Spleen (tissue), 7 donors: ENCODE measurements around the gene PARVA.

Source experiments
- CTCF ChIP-seq, 11 experiments: fragments of 200-600 bp in 7 of 11; fragments of 450-650 bp in 4 of 11; sonication (generic) in 4 of 11; IDR thresholded peaks in 8 of 11; conservative IDR thresholded peaks in 3 of 11; 1 replicate in 7 of 11; 2 replicates in 4 of 11; pipeline versions ENCODE4 v1.4.0 to v1.8.0; 2016 to 2021; ENCODE audit warnings: antibody characterized with exemption in 11 of 11, inconsistent platforms in 4 of 11, mild to moderate bottlenecking in 1 of 11
- POLR2A ChIP-seq, 3 donors: fragments of 450-650 bp; IDR thresholded peaks; one replicate each; pipeline ENCODE4 v1.5.1; 2017; ENCODE audit warnings: antibody characterized with exemption in 3 of 3, mild to moderate bottlenecking in 1 of 3
- POLR2AphosphoS5 ChIP-seq, 3 donors: sonication (generic); formaldehyde crosslinking; IDR thresholded peaks; one replicate each; pipeline ENCODE4 v1.5.1; 2017; ENCODE audit warnings: antibody characterized with exemption in 3 of 3
- donor health status: DM: no; HTN: no; CAD: no; lungs with moderate emphysema.
- donor health status: DM: no; HTN: no; CAD: no.
- donor health status: DM: no; HTN: no; CAD: no.

GRCh38 chr11:12421386-12421785 is 44.0 kb downstream of the PARVA start:
- TF ChIP-seq CTCF (IDR thresholded peaks at IDR 0.05 in 8 of 11, conservative IDR thresholded peaks at IDR 0.05 in 3 of 11) (no peak), POLR2A (IDR thresholded peaks at IDR 0.05) (no peak), POLR2AphosphoS5 (IDR thresholded peaks at IDR 0.05) (no peak)
